ENCODE data around the gene ERI2.

GRCh38 chr16:20766294-20766693 is 40.0 kb downstream of the ERI2 start:
- TF ChIP-seq, protein P1, sequence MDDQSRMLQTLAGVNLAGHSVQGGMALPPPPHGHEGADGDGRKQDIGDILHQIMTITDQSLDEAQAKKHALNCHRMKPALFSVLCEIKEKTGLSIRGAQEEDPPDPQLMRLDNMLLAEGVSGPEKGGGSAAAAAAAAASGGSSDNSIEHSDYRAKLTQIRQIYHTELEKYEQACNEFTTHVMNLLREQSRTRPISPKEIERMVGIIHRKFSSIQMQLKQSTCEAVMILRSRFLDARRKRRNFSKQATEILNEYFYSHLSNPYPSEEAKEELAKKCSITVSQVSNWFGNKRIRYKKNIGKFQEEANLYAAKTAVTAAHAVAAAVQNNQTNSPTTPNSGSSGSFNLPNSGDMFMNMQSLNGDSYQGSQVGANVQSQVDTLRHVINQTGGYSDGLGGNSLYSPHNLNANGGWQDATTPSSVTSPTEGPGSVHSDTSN (CRISPR knock-in tag; IDR thresholded peaks at IDR 0.05) = no peak
- TF ChIP-seq ZNF280D (tag by site-specific recombination; IDR thresholded peaks at IDR 0.05) = no peak
- TF ChIP-seq, protein P2, sequence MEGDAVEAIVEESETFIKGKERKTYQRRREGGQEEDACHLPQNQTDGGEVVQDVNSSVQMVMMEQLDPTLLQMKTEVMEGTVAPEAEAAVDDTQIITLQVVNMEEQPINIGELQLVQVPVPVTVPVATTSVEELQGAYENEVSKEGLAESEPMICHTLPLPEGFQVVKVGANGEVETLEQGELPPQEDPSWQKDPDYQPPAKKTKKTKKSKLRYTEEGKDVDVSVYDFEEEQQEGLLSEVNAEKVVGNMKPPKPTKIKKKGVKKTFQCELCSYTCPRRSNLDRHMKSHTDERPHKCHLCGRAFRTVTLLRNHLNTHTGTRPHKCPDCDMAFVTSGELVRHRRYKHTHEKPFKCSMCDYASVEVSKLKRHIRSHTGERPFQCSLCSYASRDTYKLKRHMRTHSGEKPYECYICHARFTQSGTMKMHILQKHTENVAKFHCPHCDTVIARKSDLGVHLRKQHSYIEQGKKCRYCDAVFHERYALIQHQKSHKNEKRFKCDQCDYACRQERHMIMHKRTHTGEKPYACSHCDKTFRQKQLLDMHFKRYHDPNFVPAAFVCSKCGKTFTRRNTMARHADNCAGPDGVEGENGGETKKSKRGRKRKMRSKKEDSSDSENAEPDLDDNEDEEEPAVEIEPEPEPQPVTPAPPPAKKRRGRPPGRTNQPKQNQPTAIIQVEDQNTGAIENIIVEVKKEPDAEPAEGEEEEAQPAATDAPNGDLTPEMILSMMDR (tag by site-specific recombination; IDR thresholded peaks at IDR 0.05) = no peak
- TF ChIP-seq ZNF518A (tag by site-specific recombination; conservative IDR thresholded peaks at IDR 0.05; ENCODE audit: low read depth) = no peak
- TF ChIP-seq ZNF48 (tag by site-specific recombination; IDR thresholded peaks at IDR 0.05) = no peak
- TF ChIP-seq ZNF658 (tag by site-specific recombination; IDR thresholded peaks at IDR 0.05) = no peak
- TF ChIP-seq MYNN (tag by site-specific recombination; IDR thresholded peaks at IDR 0.05; ENCODE audit: borderline replicate concordance) = no peak
- TF ChIP-seq ZNF350 (tag by site-specific recombination; IDR thresholded peaks at IDR 0.05) = no peak

Data from HEK293 (cell line).